ENCODE data around the gene MAN1C1. TPM values are rescaled to one million over a fixed set of nuclear protein-coding genes. Genes with fewer than 3 reads are reported as not detected.

MAN1C1 gene
- total and polyA plus RNA-seq, 9 of the 15 experiments (the other 6 are each of a cell fraction or from before 2014, with no cell fraction given), result 0.04 to 0.44 (median 0.10) TPM; not detected in 3

DNA sequence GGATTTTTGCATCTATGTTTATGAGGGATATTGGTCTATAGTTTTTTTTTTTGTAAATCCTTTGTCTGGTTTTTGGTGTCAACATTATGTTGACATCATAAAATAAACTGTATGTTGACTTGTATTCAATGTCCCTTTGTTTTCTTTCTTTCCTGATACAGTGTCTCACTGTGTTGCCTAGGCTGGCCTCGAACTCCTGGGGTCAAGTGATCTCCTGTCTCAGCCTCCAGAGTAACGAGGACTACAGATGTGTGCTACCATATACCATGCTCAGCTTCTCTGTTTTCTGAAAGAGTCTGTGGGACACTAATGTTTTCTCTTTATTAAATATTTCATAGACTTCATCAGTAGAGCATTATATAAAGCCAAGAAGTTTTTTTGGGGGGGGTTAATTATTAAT is 18.3 kb downstream of the MAN1C1 start (continued):
- TF ChIP-seq TSHZ1 (CRISPR knock-in tag; IDR thresholded peaks at IDR 0.05) (no peak), RBM15 (IDR thresholded peaks at IDR 0.05; ENCODE audit: insufficient read depth, low read length) (no peak), SMAD4 (CRISPR knock-in tag; conservative IDR thresholded peaks at IDR 0.05) (no peak), BRF2 (IDR thresholded peaks at IDR 0.05; ENCODE audit: borderline replicate concordance, insufficient read depth, insufficient read length) (no peak), ZNF408 (CRISPR knock-in tag; IDR thresholded peaks at IDR 0.05; ENCODE audit: low read depth) (no peak), ZSCAN32 (CRISPR knock-in tag; IDR thresholded peaks at IDR 0.05) (no peak), RAD51 (IDR thresholded peaks at IDR 0.05; ENCODE audit: borderline replicate concordance, low read depth) (no peak), CHD2 (IDR thresholded peaks at IDR 0.05; ENCODE audit: low read depth, low read length) (no peak), ZNF764 (CRISPR knock-in tag; IDR thresholded peaks at IDR 0.05; ENCODE audit: low read depth) (no peak)
